B cell (primary cell): ENCODE measurements around the gene BEX4. TPM values are rescaled to one million over a fixed set of nuclear protein-coding genes. Genes with fewer than 3 reads are reported as not detected.
"Not testable (repeated sequence)": the region's sequence is repeated elsewhere in the genome, so short reads cannot be mapped to it uniquely, and the experiment has no call there.

Experiments
- ATAC-seq: fragments of 200-7000 bp; cut with Tn5 transposase; one replicate; pipeline ENCODE4 v1.10.0; 2021; ENCODE audit warnings: low read depth, mild to moderate bottlenecking, moderate number of reproducible peaks, moderate library complexity
- CTCF ChIA-PET: fragments of 350-600 bp; sonication (Branson Sonifier 250); formaldehyde crosslinking; loops from one replicate; lab custom pipeline; 2021; ENCODE audit warnings: antibody characterized with exemption, inconsistent platforms; lab: Charles Lee
- POLR2A ChIA-PET: fragments of 350-600 bp; sonication (Branson Sonifier 250); formaldehyde crosslinking; loops from one replicate; lab custom pipeline; 2021; ENCODE audit warnings: antibody characterized with exemption; lab: Charles Lee
- DNase-seq: peaks from one replicate; pipeline ENCODE4 v3.0.0; 2013
- H2AFZ ChIP-seq: 2 replicates; pipeline ENCODE4 v1.6.1; 2012; ENCODE audit warnings: mild to moderate bottlenecking, low read depth, low read length; ENCODE audit not compliant: insufficient read depth, poor library complexity, severe bottlenecking
- H3K27ac ChIP-seq, 2 donors: 1 replicate in 1 of 2; 2 replicates in 1 of 2; pipeline ENCODE4 v1.5.1; 2012 to 2013; ENCODE audit warnings: low read length in 2 of 2, mild to moderate bottlenecking in 2 of 2, moderate library complexity in 1 of 2
- H3K27me3 ChIP-seq, 4 experiments: fragments of 200-600 bp in 1 of 4; sonication (generic) in 1 of 4; replicated peaks in 1 of 4; 1 replicate in 2 of 4; 2 replicates in 2 of 4; pipeline versions ENCODE4 v1.6.1 to v1.7.0; 2013 to 2016; ENCODE audit warnings: low read length in 3 of 4, mild to moderate bottlenecking in 2 of 4, mixed read lengths in 1 of 4, moderate library complexity in 1 of 4; ENCODE audit not compliant: insufficient read depth in 4 of 4, control insufficient read depth in 3 of 4; ENCODE audit errors: control extremely low read depth in 1 of 4
- H3K36me3 ChIP-seq, 2 experiments: replicated peaks in 1 of 2; 1 replicate in 1 of 2; 2 replicates in 1 of 2; pipeline versions ENCODE4 v1.6.1 to v1.7.1; 2013; ENCODE audit warnings: low read length in 1 of 2; ENCODE audit not compliant: insufficient read depth in 2 of 2, control insufficient read depth in 1 of 2; ENCODE audit errors: control extremely low read depth in 1 of 2, extremely low read depth in 1 of 2
- H3K4me1 ChIP-seq, 2 donors: fragments of 200-600 bp in 1 of 2; sonication (generic) in 1 of 2; 1 replicate in 1 of 2; 2 replicates in 1 of 2; pipeline versions ENCODE4 v1.5.1 to v1.6.1; 2013 to 2017; ENCODE audit warnings: low read length in 2 of 2; ENCODE audit not compliant: control insufficient read depth in 2 of 2, insufficient read depth in 2 of 2
- H3K4me2 ChIP-seq: replicated peaks from 2 replicates; pipeline ENCODE3; 2012; ENCODE audit warnings: mild to moderate bottlenecking, low read depth, low read length; ENCODE audit not compliant: poor library complexity, severe bottlenecking
- H3K4me3 ChIP-seq, 5 experiments: fragments of 200-600 bp in 1 of 5; sonication (generic) in 1 of 5; 1 replicate in 3 of 5; 2 replicates in 2 of 5; pipeline versions ENCODE4 v1.5.1 to v1.7.0; 2011 to 2016; ENCODE audit warnings: low read length in 4 of 5, mild to moderate bottlenecking in 4 of 5, low read depth in 2 of 5, control low read depth in 1 of 5, moderate library complexity in 1 of 5; ENCODE audit not compliant: insufficient read depth in 1 of 5; ENCODE audit errors: control extremely low read depth in 1 of 5, extremely low read depth in 1 of 5
- H3K79me2 ChIP-seq: fragments of 200-600 bp; sonication (generic); one replicate; pipeline ENCODE4 v1.6.0; 2016; ENCODE audit warnings: low read length; ENCODE audit not compliant: control insufficient read depth, insufficient read depth
- H3K9ac ChIP-seq: fragments of 200-600 bp; sonication (generic); 2 replicates; pipeline ENCODE4 v1.6.1; 2017; ENCODE audit warnings: mild to moderate bottlenecking, low read length, moderate library complexity
- H3K9me3 ChIP-seq, 3 donors: one replicate each; pipeline versions ENCODE4 v1.6.1 to v1.7.1; 2013; ENCODE audit warnings: low read length in 2 of 3; ENCODE audit not compliant: control insufficient read depth in 2 of 3, insufficient read depth in 1 of 3; ENCODE audit errors: control extremely low read depth in 1 of 3
- H4K20me1 ChIP-seq: 2 replicates; pipeline ENCODE4 v1.6.0; 2012; ENCODE audit warnings: mild to moderate bottlenecking, low read length; ENCODE audit not compliant: insufficient read depth, control insufficient read depth, poor library complexity, severe bottlenecking
- H3K27ac Mint-ChIP-seq: one replicate; pipeline ENCODE4 v1.8.0; 2021; ENCODE audit warnings: mixed read lengths
- H3K27me3 Mint-ChIP-seq: one replicate; pipeline ENCODE4 v1.8.0; 2021; ENCODE audit warnings: mixed read lengths
- H3K4me1 Mint-ChIP-seq: one replicate; pipeline ENCODE4 v1.8.0; 2021; ENCODE audit warnings: mixed read lengths
- H3K4me3 Mint-ChIP-seq: one replicate; pipeline ENCODE4 v1.8.0; 2021; ENCODE audit warnings: mixed read lengths
- H3K9me3 Mint-ChIP-seq: one replicate; pipeline ENCODE4 v1.8.0; 2022; ENCODE audit warnings: mixed read lengths; ENCODE audit not compliant: insufficient read depth
- CTCF ChIP-seq: fragments of 200-600 bp; IDR thresholded peaks from one replicate; pipeline ENCODE4 v1.8.0; 2022; ENCODE audit warnings: antibody characterized with exemption, mild to moderate bottlenecking
- EZH2 ChIP-seq: IDR thresholded peaks from 2 replicates; pipeline ENCODE4 v1.6.1; 2012; ENCODE audit warnings: borderline replicate concordance, low read depth, mild to moderate bottlenecking, moderate library complexity, low read length; ENCODE audit not compliant: insufficient read depth, poor library complexity, severe bottlenecking
- WGBS: methylation state at CpG from one replicate; pipeline ENCODE4 v1.1.5; 2013; ENCODE audit warnings: missing lambda C conversion rate; ENCODE audit not compliant: insufficient coverage; 5-methylcytosine and 5-hydroxymethylcytosine counted together
- intact Hi-C: fragments of 100-400 bp; cut with micrococcal nuclease; formaldehyde crosslinking; loops from one replicate; pipeline ENCODE4 v1.10.0; 2022
- polyA plus RNA-seq: library from polyadenylated mRNA; depleted of rRNA; stranded (reverse); fragments of >200 nt; gene quantifications from 2 replicates; pipeline ENCODE4 v1.2.3, GENCODE V29; 2012
- total RNA-seq, 2 donors: library from RNA; stranded (reverse); fragments of 120-200 nt in 1 of 2; gene quantifications; 1 replicate in 1 of 2; 2 replicates in 1 of 2; pipeline versions ENCODE4 v1.2.3 to v1.2.4, GENCODE V29; 2013 to 2022

The BEX4 gene
- total and polyA plus RNA-seq, 2 donors (not counting 1 experiment from before 2014, with no cell fraction given) = 19.8 to 32.1 TPM

- Mint-ChIP-seq H3K4me1 (no peaks in the 10 kb centered on the region), H3K9me3 (no peaks in the 10 kb centered on the region), H3K4me3 (no peak overlapping the region), H3K27me3 (peaks cover 2% of the 10 kb centered on the region), H3K27ac (no peak overlapping the region)
- WGBS = 90% methylated on average over 2 of the region's 2 CpGs
- ChIA-PET CTCF (no interaction called here), POLR2A (no interaction called here)
- Histone ChIP-seq H3K79me2 (no peaks in the 10 kb centered on the region), H4K20me1 (no peaks in the 10 kb centered on the region), H3K9me3 (no peaks in the 10 kb centered on the region), H3K4me1 (no peaks in the 10 kb centered on the region), H3K36me3 (no peaks in the 10 kb centered on the region), H3K9ac (no peak overlapping the region), H2AFZ (no peak overlapping the region), H3K4me2 (no peak overlapping the region), H3K27me3 (no peaks in the 10 kb centered on the region), H3K4me3 (no peak overlapping the region), H3K27ac (no peak overlapping the region)
- intact Hi-C loops = no loop called here
- TF ChIP-seq CTCF (no peak), EZH2 (no peak)
- no peak for ATAC-seq
- no peak for DNase-seq
Measured at GRCh38 chrX:103233263-103233662, 18.4 kb downstream of the BEX4 start.

GRCh38 chrX:103234869-103235268, 20.0 kb downstream of the BEX4 start:
- no peak overlapping the region for H3K4me3 Mint-ChIP-seq
- no peaks in the 10 kb centered on the region for H3K36me3 ChIP-seq
- H4K20me1 ChIP-seq = no peaks in the 10 kb centered on the region
- no peak overlapping the region for H3K27ac ChIP-seq
- H3K4me2 ChIP-seq = no peak overlapping the region
- H3K27me3 Mint-ChIP-seq = peaks cover 2% of the 10 kb centered on the region
- ATAC-seq = no peak
- DNase-seq = no peak
- H3K4me3 ChIP-seq = no peak overlapping the region
- CTCF ChIA-PET = no interaction called here
- H3K79me2 ChIP-seq = no peaks in the 10 kb centered on the region
- H3K9ac ChIP-seq = no peak overlapping the region
- intact Hi-C loops = no loop called here
- POLR2A ChIA-PET = no interaction called here
- H3K9me3 ChIP-seq = no peaks in the 10 kb centered on the region
- H3K4me1 ChIP-seq = no peaks in the 10 kb centered on the region
- H2AFZ ChIP-seq = no peak overlapping the region
- H3K4me1 Mint-ChIP-seq = no peaks in the 10 kb centered on the region
- no peak overlapping the region for H3K27ac Mint-ChIP-seq
- no peaks in the 10 kb centered on the region for H3K9me3 Mint-ChIP-seq
- no CpG with 5 or more reads among the region's 1 CpG for WGBS
- TF ChIP-seq EZH2 = no peak
- no peak for TF ChIP-seq CTCF
- H3K27me3 ChIP-seq = no peaks in the 10 kb centered on the region

GRCh38 chrX:103235608-103236007, 20.7 kb downstream of the BEX4 start:
- not testable (repeated sequence) for DNase-seq, H2AFZ ChIP-seq

More at GRCh38 chrX:103235608-103236007, 20.7 kb downstream of the BEX4 start:
- CTCF ChIA-PET, H3K27ac ChIP-seq, H3K79me2 ChIP-seq, H3K4me3 ChIP-seq, H3K27me3 ChIP-seq, H4K20me1 ChIP-seq, H3K36me3 ChIP-seq, H3K27ac Mint-ChIP-seq, H3K9me3 ChIP-seq, H3K4me1 ChIP-seq, H3K9ac ChIP-seq, H3K27me3 Mint-ChIP-seq, H3K4me3 Mint-ChIP-seq, POLR2A ChIA-PET, H3K9me3 Mint-ChIP-seq, H3K4me1 Mint-ChIP-seq, intact Hi-C loops, ATAC-seq, H3K4me2 ChIP-seq: not testable (repeated sequence)
- WGBS = no CpG with 5 or more reads among the region's 2 CpGs
